D721Med (cell line): Measurements from ENCODE around the gene IMMP2L.

ENCODE experiments used
- DNase-seq: peaks from one replicate; pipeline ENCODE4 v3.0.0; 2011; ENCODE audit warnings: low spot score; ENCODE audit not compliant: insufficient read length
- FAIRE-seq: peaks from 2 replicates; lab custom pipeline; 2011; peaks lifted over from hg19 to GRCh38; lab: Jason Lieb, UNC
- TF ChIP-seq, protein P1 (sequence below): IDR thresholded peaks from 2 replicates; pipeline ENCODE4 v1.5.1; 2012; ENCODE audit warnings: mild to moderate bottlenecking, control low read depth; ENCODE audit not compliant: insufficient read depth; ENCODE audit errors: missing control alignments

The IMMP2L gene

DNA sequence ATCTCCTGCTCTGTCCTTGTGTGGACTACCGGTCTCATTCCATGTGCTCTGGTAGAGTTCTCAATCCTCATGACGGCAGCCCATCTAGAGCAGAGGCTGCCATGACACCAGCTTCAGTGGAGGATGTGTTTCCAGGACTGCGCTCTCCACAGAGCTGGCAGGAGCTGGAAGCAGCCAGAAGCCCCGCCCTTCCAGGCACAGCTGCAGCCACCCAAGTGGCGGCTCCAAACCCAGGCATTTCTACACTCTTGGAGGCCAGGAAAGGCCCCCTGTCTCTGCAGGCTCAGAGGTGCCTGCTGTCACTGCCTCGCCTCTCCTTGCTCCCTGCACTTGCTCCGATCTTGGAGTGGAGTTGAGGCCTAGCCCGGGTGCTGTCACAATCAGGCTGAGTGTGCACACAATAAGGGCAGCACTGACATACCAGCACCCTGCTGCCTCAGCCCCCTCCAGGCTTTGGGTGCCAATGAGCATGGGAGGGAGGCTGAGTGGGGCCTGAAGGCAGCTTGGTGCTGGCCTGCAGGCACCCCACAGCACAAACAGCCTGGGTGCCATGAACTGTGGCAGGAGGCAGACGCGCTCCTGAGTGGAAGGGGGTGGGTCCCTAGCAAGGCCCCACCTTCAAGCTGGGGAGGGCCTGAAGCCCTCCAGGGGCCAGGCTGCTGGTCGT is 349.3 kb downstream of the IMMP2L start:
- TF ChIP-seq, protein P1, sequence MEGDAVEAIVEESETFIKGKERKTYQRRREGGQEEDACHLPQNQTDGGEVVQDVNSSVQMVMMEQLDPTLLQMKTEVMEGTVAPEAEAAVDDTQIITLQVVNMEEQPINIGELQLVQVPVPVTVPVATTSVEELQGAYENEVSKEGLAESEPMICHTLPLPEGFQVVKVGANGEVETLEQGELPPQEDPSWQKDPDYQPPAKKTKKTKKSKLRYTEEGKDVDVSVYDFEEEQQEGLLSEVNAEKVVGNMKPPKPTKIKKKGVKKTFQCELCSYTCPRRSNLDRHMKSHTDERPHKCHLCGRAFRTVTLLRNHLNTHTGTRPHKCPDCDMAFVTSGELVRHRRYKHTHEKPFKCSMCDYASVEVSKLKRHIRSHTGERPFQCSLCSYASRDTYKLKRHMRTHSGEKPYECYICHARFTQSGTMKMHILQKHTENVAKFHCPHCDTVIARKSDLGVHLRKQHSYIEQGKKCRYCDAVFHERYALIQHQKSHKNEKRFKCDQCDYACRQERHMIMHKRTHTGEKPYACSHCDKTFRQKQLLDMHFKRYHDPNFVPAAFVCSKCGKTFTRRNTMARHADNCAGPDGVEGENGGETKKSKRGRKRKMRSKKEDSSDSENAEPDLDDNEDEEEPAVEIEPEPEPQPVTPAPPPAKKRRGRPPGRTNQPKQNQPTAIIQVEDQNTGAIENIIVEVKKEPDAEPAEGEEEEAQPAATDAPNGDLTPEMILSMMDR = no peak
- FAIRE-seq = no peak
- DNase-seq = no peak

DNA sequence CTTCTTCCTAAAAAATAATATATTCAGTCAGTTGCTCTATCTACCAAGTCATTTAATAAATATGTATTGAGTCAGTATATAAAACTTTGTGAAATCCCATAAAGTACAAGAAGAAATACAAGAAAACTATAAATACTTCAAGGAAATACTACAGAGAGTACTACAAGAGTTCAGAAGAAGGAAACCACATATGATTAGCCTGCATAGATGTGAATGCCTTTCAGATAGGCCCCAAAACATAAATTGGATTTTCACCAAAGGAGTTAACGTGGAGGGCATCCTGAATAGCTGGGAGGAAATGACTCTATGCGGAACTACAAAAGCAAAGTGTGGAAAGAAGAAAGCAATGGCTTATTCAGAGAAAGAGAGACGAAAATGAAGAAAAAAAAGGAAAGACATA is 351.3 kb downstream of the IMMP2L start:
- FAIRE-seq (no peak), DNase-seq (no peak)
- TF ChIP-seq, protein P1 = no peak

DNA sequence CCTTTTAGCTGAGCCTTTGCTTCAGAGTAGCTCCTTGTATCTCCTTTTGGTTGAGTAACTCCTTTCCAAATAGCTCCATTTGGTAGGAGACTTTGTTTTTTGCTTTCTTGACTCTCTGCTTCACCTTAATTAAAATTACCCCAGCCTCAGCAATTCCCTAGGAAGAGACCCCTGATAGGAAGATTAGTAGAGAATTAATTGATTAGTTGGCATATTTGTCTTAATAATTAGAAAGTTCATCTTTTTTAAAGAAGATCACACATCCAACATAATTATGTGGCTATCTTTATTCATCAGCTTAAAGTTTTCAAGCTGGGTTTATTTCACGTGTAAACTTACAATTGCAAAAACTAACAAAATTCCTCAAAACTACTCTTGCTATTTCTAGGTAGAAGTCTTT is 352.2 kb downstream of the IMMP2L start:
- no peak for FAIRE-seq
- DNase-seq = no peak
- TF ChIP-seq, protein P1 = no peak

DNA sequence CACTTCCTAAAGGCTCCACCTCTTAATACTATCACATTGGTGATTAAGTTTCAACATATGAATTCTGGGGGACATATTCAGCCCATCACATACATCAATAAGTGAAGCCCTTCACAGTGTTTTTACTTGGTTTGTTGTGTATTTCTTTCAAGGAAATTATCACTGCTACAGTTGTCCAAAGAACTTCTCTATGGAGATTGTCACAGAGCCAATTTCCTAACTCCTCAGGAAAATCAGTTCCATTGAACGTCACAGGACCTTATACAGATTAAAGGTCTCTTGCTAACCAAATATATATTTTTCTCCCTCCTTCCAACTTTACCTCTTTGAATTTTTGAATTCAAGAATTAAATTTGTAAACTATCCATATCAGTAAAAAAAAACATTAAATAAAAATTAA is 357.0 kb downstream of the IMMP2L start:
- FAIRE-seq = no peak
- DNase-seq = no peak
- TF ChIP-seq, protein P1 = no peak

DNA sequence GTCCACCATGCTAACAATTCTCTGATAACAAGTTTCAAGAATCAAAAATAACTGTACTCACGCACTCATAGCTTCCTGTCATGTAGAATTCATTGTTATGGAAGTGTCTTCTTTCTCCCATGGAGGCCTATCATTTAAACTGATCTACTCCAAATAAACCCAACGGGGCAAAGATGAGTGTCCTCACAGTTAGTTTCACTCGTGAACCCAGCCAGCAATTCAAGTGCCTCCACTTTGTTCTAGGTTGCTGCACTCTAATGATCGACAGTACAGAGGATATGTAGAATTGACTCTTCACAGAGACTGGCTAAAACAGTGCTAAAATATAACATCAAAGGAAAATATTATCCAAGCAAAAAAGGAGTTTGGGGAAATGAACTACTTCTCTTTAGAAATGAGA is 360.0 kb downstream of the IMMP2L start:
- no peak for DNase-seq
- no peak for FAIRE-seq
- TF ChIP-seq, protein P1 = no peak

DNA sequence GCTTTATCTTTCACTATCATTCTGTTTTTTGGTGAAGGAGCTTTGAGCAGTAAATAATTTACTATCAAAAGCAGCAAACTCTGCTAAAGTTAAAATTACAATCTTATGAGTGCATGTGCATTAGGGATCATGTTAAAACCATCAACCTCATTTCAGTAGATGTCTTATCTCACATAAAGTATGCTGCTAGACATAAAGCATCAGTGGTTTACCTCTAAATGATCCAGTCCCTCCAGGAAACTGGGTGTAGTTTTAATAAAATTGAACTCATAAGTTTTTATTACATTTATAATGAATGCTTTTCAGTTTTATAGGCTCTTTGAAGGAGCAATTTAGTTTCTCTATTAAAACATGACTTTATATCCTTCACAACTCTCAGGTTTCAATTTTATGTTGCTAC is 362.6 kb downstream of the IMMP2L start:
- FAIRE-seq (peak; percentile 21), DNase-seq (no peak)
- TF ChIP-seq, protein P1 = no peak

DNA sequence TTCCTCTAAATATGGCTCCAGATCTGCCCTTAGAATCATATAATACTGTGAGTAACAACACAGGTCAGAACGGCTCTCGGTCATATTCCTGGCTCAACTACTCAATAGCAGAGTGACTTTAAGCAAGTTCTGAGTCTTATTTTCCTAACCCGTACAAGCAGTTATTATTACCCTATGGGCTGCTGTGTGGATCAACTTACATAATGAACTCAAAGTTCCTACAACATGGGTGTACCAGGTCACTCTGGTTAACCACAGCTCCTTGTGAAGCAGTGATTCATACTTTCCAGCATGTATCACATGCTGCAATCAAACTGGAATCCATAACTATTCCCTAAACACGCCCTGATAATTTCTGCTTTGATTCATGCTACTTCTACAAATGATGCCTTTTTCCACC is 364.0 kb downstream of the IMMP2L start:
- TF ChIP-seq, protein P1 = no peak
- DNase-seq = no peak
- no peak for FAIRE-seq
